Liver (tissue), 9 donors: ENCODE results near the gene COL8A1. TPM values are rescaled to one million over a fixed set of nuclear protein-coding genes. Genes with fewer than 3 reads are reported as not detected.

Source experiments
- DNase-seq: peaks from one replicate; pipeline ENCODE4 v3.0.0-alpha.2; 2017; ENCODE audit warnings: low spot score
- H3K27ac ChIP-seq, 2 donors: one replicate each; pipeline ENCODE4 v1.7.0; 2013; ENCODE audit warnings: inconsistent platforms in 2 of 2, low read length in 2 of 2, control low read depth in 1 of 2, low read depth in 1 of 2, mild to moderate bottlenecking in 1 of 2
- H3K27me3 ChIP-seq, 4 donors: one replicate each; pipeline versions ENCODE4 v1.6.1 to v1.7.0; 2013; ENCODE audit warnings: low read length in 3 of 4, inconsistent platforms in 1 of 4, mild to moderate bottlenecking in 1 of 4, moderate library complexity in 1 of 4; ENCODE audit not compliant: control insufficient read depth in 4 of 4, insufficient read depth in 4 of 4
- H3K36me3 ChIP-seq, 4 donors: one replicate each; pipeline versions ENCODE4 v1.6.1 to v1.7.0; 2013; ENCODE audit warnings: low read length in 3 of 4, mild to moderate bottlenecking in 3 of 4, low read depth in 1 of 4, moderate library complexity in 1 of 4; ENCODE audit not compliant: control insufficient read depth in 4 of 4, insufficient read depth in 3 of 4
- H3K4me1 ChIP-seq, 4 donors: one replicate each; pipeline versions ENCODE4 v1.6.1 to v1.7.0; 2013; ENCODE audit warnings: low read length in 3 of 4, mild to moderate bottlenecking in 3 of 4, moderate library complexity in 1 of 4; ENCODE audit not compliant: control insufficient read depth in 4 of 4, insufficient read depth in 4 of 4
- H3K4me3 ChIP-seq, 3 donors: one replicate each; pipeline versions ENCODE4 v1.6.1 to v1.7.0; 2013; ENCODE audit warnings: low read length in 3 of 3, control low read depth in 1 of 3, low read depth in 1 of 3, mild to moderate bottlenecking in 1 of 3
- H3K9ac ChIP-seq, 2 donors: one replicate each; pipeline ENCODE4 v1.7.0; 2013; ENCODE audit warnings: low read length in 2 of 2, mild to moderate bottlenecking in 2 of 2, moderate library complexity in 2 of 2, control low read depth in 1 of 2, low read depth in 1 of 2
- H3K9me3 ChIP-seq, 4 donors: one replicate each; pipeline versions ENCODE4 v1.6.1 to v1.7.0; 2013; ENCODE audit warnings: low read length in 3 of 4; ENCODE audit not compliant: control insufficient read depth in 4 of 4
- EGR1 ChIP-seq, 2 donors: IDR thresholded peaks; 2 replicates each; pipeline ENCODE4 v1.6.1; 2016 to 2018; ENCODE audit warnings: antibody characterized with exemption in 2 of 2, low read depth in 2 of 2
- FOXA1 ChIP-seq: IDR thresholded peaks from 2 replicates; pipeline ENCODE4 v1.6.1; 2016; ENCODE audit warnings: antibody characterized with exemption
- FOXA2 ChIP-seq: IDR thresholded peaks from 2 replicates; pipeline ENCODE4 v1.6.1; 2016; ENCODE audit warnings: antibody characterized with exemption
- GABPA ChIP-seq, 2 donors: IDR thresholded peaks in 1 of 2; conservative IDR thresholded peaks in 1 of 2; 2 replicates each; pipeline ENCODE4 v1.6.1; 2016; ENCODE audit warnings: antibody characterized with exemption in 2 of 2, mild to moderate bottlenecking in 1 of 2, moderate library complexity in 1 of 2
- HNF4A ChIP-seq, 2 donors: conservative IDR thresholded peaks; 2 replicates each; pipeline ENCODE4 v1.6.1; 2016; ENCODE audit warnings: antibody characterized with exemption in 2 of 2, mild to moderate bottlenecking in 2 of 2
- HNF4G ChIP-seq: IDR thresholded peaks from 2 replicates; pipeline ENCODE4 v1.6.1; 2016; ENCODE audit warnings: antibody characterized with exemption
- JUND ChIP-seq, 2 donors: IDR thresholded peaks; 2 replicates each; pipeline ENCODE4 v1.6.1; 2016; ENCODE audit warnings: antibody characterized with exemption in 2 of 2
- MAX ChIP-seq: IDR thresholded peaks from 2 replicates; pipeline ENCODE4 v1.6.1; 2016; ENCODE audit warnings: antibody characterized with exemption
- NR2F2 ChIP-seq: IDR thresholded peaks from 2 replicates; pipeline ENCODE4 v1.6.1; 2016; ENCODE audit warnings: antibody characterized with exemption
- RAD21 ChIP-seq, 2 donors: IDR thresholded peaks; 2 replicates each; pipeline ENCODE4 v1.6.1; 2016; ENCODE audit warnings: antibody characterized with exemption in 2 of 2, mild to moderate bottlenecking in 2 of 2
- RXRA ChIP-seq, 2 donors: IDR thresholded peaks; 2 replicates each; pipeline ENCODE4 v1.6.1; 2017 to 2018; ENCODE audit warnings: antibody characterized with exemption in 2 of 2, mild to moderate bottlenecking in 1 of 2
- SP1 ChIP-seq: IDR thresholded peaks from 2 replicates; pipeline ENCODE4 v1.6.1; 2018; ENCODE audit warnings: antibody characterized with exemption, mild to moderate bottlenecking
- TAF1 ChIP-seq: conservative IDR thresholded peaks from 2 replicates; pipeline ENCODE4 v1.6.1; 2016; ENCODE audit warnings: antibody characterized with exemption, mild to moderate bottlenecking
- YY1 ChIP-seq: IDR thresholded peaks from 2 replicates; pipeline ENCODE4 v1.6.1; 2016; ENCODE audit warnings: antibody characterized with exemption, mild to moderate bottlenecking
- ZBTB33 ChIP-seq: IDR thresholded peaks from 2 replicates; pipeline ENCODE4 v1.6.1; 2016; ENCODE audit warnings: antibody characterized with exemption
- WGBS: extraction: QIAGEN DNeasy Blood & Tissue Kit; methylation state at CpG from one replicate; pipeline ENCODE4 v1.1.7; 2013; 5-methylcytosine and 5-hydroxymethylcytosine counted together
- polyA plus RNA-seq, 2 donors: library from polyadenylated mRNA; stranded (reverse) in 1 of 2; unstranded in 1 of 2; fragments of 200-250 nt in 1 of 2; fragments of >200 nt in 1 of 2; fragmentation: Nextera tagmentation in 1 of 2; extraction: Ambion mirVana in 1 of 2; gene quantifications; one replicate each; pipeline versions ENCODE4 v1.2.1 to v1.2.3, GENCODE V29; 2013 to 2015
- total RNA-seq, 2 donors: library from RNA; depleted of rRNA; stranded (reverse); fragments of >200 nt; gene quantifications; one replicate each; pipeline ENCODE4 v1.2.3, GENCODE V29; 2014
- TF ChIP-seq, protein P1 (sequence below): IDR thresholded peaks from 2 replicates; pipeline ENCODE4 v1.6.1; 2016; ENCODE audit warnings: antibody characterized with exemption, mild to moderate bottlenecking
- TF ChIP-seq, protein P2 (sequence below): fragments of 150-350 bp; IDR thresholded peaks from 2 replicates; pipeline ENCODE4 v1.5.1; 2017; ENCODE audit warnings: improper control_type of control experiment, low read depth, low read length; ENCODE audit not compliant: missing input control
- TF ChIP-seq, protein P3 (sequence below): IDR thresholded peaks from 2 replicates; pipeline ENCODE4 v1.6.1; 2016; ENCODE audit warnings: antibody characterized with exemption
- donor health status: healthy.
- donor health status: healthy.
- donor health status: healthy.
- donor health status: healthy.
- donor health status: healthy.

The COL8A1 gene
- total and polyA plus RNA-seq, 4 donors: 0.14 to 2.2 (median 1.0) TPM

GRCh38 chr3:99774467-99774866 lies 136.1 kb downstream of the COL8A1 start:
- no peaks in the 10 kb centered on the region for H3K4me1 ChIP-seq

More at GRCh38 chr3:99774467-99774866, 136.1 kb downstream of the COL8A1 start:
- Histone ChIP-seq H3K9ac (no peak overlapping the region), H3K9me3 (no peaks in the 10 kb centered on the region), H3K36me3 (no peaks in the 10 kb centered on the region), H3K27me3 (no peaks in the 10 kb centered on the region), H3K27ac (no peak overlapping the region), H3K4me3 (no peak overlapping the region)
- WGBS: 65% methylated on average over 2 of the region's 2 CpGs
- no peak for DNase-seq
- TF ChIP-seq MAX: no peak
- TF ChIP-seq, protein P1, sequence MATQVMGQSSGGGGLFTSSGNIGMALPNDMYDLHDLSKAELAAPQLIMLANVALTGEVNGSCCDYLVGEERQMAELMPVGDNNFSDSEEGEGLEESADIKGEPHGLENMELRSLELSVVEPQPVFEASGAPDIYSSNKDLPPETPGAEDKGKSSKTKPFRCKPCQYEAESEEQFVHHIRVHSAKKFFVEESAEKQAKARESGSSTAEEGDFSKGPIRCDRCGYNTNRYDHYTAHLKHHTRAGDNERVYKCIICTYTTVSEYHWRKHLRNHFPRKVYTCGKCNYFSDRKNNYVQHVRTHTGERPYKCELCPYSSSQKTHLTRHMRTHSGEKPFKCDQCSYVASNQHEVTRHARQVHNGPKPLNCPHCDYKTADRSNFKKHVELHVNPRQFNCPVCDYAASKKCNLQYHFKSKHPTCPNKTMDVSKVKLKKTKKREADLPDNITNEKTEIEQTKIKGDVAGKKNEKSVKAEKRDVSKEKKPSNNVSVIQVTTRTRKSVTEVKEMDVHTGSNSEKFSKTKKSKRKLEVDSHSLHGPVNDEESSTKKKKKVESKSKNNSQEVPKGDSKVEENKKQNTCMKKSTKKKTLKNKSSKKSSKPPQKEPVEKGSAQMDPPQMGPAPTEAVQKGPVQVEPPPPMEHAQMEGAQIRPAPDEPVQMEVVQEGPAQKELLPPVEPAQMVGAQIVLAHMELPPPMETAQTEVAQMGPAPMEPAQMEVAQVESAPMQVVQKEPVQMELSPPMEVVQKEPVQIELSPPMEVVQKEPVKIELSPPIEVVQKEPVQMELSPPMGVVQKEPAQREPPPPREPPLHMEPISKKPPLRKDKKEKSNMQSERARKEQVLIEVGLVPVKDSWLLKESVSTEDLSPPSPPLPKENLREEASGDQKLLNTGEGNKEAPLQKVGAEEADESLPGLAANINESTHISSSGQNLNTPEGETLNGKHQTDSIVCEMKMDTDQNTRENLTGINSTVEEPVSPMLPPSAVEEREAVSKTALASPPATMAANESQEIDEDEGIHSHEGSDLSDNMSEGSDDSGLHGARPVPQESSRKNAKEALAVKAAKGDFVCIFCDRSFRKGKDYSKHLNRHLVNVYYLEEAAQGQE: no peak
- TF ChIP-seq SP1: no peak
- TF ChIP-seq YY1: no peak
- no peak for TF ChIP-seq HNF4A (conservative IDR thresholded peaks at IDR 0.05)
- TF ChIP-seq FOXA2: no peak
- no peak for TF ChIP-seq RXRA (IDR thresholded peaks at IDR 0.05)
- TF ChIP-seq RAD21 (IDR thresholded peaks at IDR 0.05): no peak
- TF ChIP-seq TAF1: no peak
- TF ChIP-seq FOXA1: no peak
- TF ChIP-seq NR2F2: no peak
- no peak for TF ChIP-seq EGR1 (IDR thresholded peaks at IDR 0.05; ENCODE audit: low read depth in 2 of 2)
- TF ChIP-seq, protein P2, sequence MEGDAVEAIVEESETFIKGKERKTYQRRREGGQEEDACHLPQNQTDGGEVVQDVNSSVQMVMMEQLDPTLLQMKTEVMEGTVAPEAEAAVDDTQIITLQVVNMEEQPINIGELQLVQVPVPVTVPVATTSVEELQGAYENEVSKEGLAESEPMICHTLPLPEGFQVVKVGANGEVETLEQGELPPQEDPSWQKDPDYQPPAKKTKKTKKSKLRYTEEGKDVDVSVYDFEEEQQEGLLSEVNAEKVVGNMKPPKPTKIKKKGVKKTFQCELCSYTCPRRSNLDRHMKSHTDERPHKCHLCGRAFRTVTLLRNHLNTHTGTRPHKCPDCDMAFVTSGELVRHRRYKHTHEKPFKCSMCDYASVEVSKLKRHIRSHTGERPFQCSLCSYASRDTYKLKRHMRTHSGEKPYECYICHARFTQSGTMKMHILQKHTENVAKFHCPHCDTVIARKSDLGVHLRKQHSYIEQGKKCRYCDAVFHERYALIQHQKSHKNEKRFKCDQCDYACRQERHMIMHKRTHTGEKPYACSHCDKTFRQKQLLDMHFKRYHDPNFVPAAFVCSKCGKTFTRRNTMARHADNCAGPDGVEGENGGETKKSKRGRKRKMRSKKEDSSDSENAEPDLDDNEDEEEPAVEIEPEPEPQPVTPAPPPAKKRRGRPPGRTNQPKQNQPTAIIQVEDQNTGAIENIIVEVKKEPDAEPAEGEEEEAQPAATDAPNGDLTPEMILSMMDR: no peak
- no peak for TF ChIP-seq HNF4G
- no peak for TF ChIP-seq ZBTB33
- TF ChIP-seq, protein P3, sequence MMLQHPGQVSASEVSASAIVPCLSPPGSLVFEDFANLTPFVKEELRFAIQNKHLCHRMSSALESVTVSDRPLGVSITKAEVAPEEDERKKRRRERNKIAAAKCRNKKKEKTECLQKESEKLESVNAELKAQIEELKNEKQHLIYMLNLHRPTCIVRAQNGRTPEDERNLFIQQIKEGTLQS: no peak
- TF ChIP-seq JUND (IDR thresholded peaks at IDR 0.05): no peak
- no peak for TF ChIP-seq GABPA (IDR thresholded peaks at IDR 0.05 in 1 of 2, conservative IDR thresholded peaks at IDR 0.05 in 1 of 2)
